IPS DF 6.9 (cell line): ENCODE data around the gene GALNT13.

Source experiments
- DNase-seq: peaks from one replicate; pipeline ENCODE4 v3.0.0-alpha.2; 2013; ENCODE audit warnings: low read depth, low spot score
- H3K27ac ChIP-seq: one replicate; pipeline ENCODE4 v1.5.1; 2013; ENCODE audit warnings: low read length, control low read depth
- H3K27me3 ChIP-seq: 2 replicates; pipeline ENCODE4 v1.6.1; 2013; ENCODE audit warnings: mild to moderate bottlenecking, low read length; ENCODE audit not compliant: control insufficient read depth, insufficient read depth
- H3K36me3 ChIP-seq: 2 replicates; pipeline ENCODE4 v1.6.1; 2013; ENCODE audit warnings: low read length; ENCODE audit not compliant: control insufficient read depth, insufficient read depth
- H3K4me1 ChIP-seq: 2 replicates; pipeline ENCODE4 v1.6.1; 2013; ENCODE audit warnings: low read length; ENCODE audit not compliant: control insufficient read depth, insufficient read depth
- H3K4me3 ChIP-seq: 2 replicates; pipeline ENCODE4 v1.5.1; 2013; ENCODE audit warnings: mild to moderate bottlenecking, low read length
- H3K9me3 ChIP-seq: 2 replicates; pipeline ENCODE4 v1.6.1; 2013; ENCODE audit warnings: low read length, inconsistent platforms; ENCODE audit not compliant: control insufficient read depth, insufficient read depth
- WGBS: extraction: QIAGEN DNeasy Blood & Tissue Kit; methylation state at CpG from one replicate; pipeline ENCODE4 v1.1.7; 2013; ENCODE audit warnings: mixed read lengths, missing lambda C conversion rate; ENCODE audit not compliant: insufficient read length, insufficient coverage; 5-methylcytosine and 5-hydroxymethylcytosine counted together

GALNT13 gene

DNA sequence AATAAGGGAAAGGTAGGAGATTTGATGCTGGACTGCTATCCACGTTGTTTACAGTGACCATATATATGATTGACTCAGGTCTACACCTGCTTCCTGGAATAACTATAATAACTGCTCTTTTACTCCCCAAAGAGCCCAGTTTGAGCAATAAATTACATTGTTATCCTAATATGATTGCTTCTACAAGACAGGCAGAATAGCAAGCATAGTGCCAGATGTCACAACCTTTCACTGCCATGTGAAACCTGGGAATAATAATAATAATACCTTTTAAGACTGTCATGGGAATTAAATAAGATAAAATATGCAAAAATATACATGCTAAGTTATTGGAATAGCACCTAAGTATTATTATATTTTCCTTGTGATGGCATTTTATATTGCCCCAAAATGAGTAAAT, 298.7 kb downstream of the GALNT13 start:
- H3K4me1 ChIP-seq = no peaks in the 10 kb centered on the region
- H3K36me3 ChIP-seq = no peaks in the 10 kb centered on the region
- H3K9me3 ChIP-seq = no peaks in the 10 kb centered on the region
- no peak overlapping the region for H3K27ac ChIP-seq
- WGBS = no CpG with 5 or more reads among the region's 1 CpG
- no peak for DNase-seq
- no peak overlapping the region for H3K4me3 ChIP-seq
- no peaks in the 10 kb centered on the region for H3K27me3 ChIP-seq

- Histone ChIP-seq H3K9me3 (no peaks in the 10 kb centered on the region), H3K27me3 (no peaks in the 10 kb centered on the region), H3K4me1 (no peaks in the 10 kb centered on the region), H3K36me3 (no peaks in the 10 kb centered on the region), H3K27ac (no peak overlapping the region), H3K4me3 (no peak overlapping the region)
- WGBS = no CpG with 5 or more reads among the region's 2 CpGs
- no peak for DNase-seq
Observed at GRCh38 chr2:154173164-154173563, 301.4 kb downstream of the GALNT13 start.

DNA sequence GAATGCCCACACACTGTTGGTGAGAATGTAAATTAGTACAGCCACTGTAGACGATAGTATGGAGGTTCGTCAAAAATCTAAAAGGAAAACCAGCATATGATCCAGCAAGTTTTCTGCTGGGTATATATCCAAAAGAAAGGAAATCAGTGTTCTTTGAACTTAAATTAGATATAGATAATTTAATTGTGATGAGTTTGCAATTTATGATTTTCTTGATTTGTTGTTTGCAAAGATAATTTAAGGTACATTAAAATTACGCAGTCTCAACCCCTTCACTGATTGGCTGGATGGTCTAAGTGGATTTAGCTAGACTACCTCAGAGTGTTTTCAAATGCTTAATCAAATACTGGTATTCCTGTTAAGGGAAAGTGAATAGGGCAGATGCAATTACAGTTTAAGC, 302.2 kb downstream of the GALNT13 start:
- H3K9me3 ChIP-seq = no peaks in the 10 kb centered on the region
- no peak overlapping the region for H3K27ac ChIP-seq
- H3K4me3 ChIP-seq = no peak overlapping the region
- no peaks in the 10 kb centered on the region for H3K36me3 ChIP-seq
- no CpG with 5 or more reads among the region's 3 CpGs for WGBS
- no peak for DNase-seq
- H3K27me3 ChIP-seq = no peaks in the 10 kb centered on the region
- H3K4me1 ChIP-seq = no peaks in the 10 kb centered on the region; the same call in 1 of the 2 replicates

DNA sequence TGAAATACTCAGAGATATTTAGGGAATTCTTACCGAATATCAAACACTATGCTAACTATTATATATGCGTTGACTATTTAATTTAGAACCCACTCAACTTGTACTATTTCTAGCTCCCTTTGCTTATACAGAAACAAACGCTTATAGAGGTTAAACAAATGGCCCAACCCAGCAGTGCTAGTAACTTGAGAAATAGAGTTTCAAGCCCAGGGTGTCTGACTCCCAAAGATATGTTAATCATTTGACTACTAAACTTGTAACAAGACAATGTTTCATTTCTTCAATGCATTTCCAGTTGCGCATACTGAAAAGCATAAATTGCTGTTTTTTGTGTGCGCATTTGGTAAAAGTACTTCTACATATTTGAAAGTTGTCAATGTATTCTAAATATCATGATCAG, 310.3 kb downstream of the GALNT13 start:
- no CpG with 5 or more reads among the region's 5 CpGs for WGBS
- no peak for DNase-seq
- H3K36me3 ChIP-seq = no peaks in the 10 kb centered on the region
- no peak overlapping the region for H3K4me3 ChIP-seq
- H3K27me3 ChIP-seq = no peaks in the 10 kb centered on the region
- H3K27ac ChIP-seq = no peak overlapping the region
- H3K9me3 ChIP-seq = no peaks in the 10 kb centered on the region
- no peaks in the 10 kb centered on the region; the same call in 1 of the 2 replicates for H3K4me1 ChIP-seq

DNA sequence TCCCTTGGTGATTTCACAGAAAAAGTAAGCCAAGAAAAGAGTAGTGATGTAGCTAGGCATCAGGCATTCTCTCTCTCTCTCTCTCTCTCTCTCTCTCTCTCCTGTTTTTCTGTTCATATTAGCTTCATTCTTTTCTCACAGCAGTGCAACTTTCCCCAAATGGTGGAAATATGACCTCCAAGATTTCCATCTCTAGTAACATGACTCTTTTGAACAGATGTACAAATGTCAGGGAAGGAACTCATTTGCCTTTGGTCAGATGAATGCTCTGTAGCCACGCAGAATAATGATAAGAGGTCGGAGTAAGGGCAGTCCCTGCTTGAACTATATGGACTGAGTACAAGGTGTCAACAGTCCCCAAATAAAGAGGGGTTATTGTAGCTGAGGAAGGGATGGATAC, 316.2 kb downstream of the GALNT13 start:
- no peaks in the 10 kb centered on the region for H3K4me1 ChIP-seq
- no peaks in the 10 kb centered on the region for H3K27me3 ChIP-seq
- no peak overlapping the region for H3K4me3 ChIP-seq
- no peaks in the 10 kb centered on the region for H3K9me3 ChIP-seq
- H3K27ac ChIP-seq = no peak overlapping the region
- WGBS = no CpG with 5 or more reads among the region's 2 CpGs
- no peaks in the 10 kb centered on the region for H3K36me3 ChIP-seq
- DNase-seq = no peak

DNA sequence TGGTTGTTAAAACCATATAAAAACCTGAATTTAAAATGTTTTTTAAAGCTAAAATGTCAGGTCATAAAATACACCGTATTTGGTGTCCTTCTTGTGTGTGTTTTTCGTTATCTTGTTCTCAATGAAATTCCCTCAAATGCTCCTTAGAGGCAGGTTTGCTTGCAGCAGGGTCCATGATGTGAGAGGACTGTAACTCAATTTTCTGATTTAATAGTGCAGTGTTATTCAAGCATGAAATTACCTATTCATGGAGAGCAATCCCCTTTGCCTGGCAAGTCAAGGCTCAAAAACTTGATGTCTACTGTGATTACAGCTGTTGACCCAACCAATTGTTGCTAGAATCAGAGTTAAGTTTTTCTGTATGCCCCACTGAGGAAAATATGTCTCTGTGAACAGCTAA, 318.2 kb downstream of the GALNT13 start:
- Histone ChIP-seq H3K27me3 (no peaks in the 10 kb centered on the region), H3K36me3 (no peaks in the 10 kb centered on the region), H3K4me1 (no peaks in the 10 kb centered on the region), H3K4me3 (no peak overlapping the region), H3K9me3 (no peaks in the 10 kb centered on the region), H3K27ac (no peak overlapping the region)
- no peak for DNase-seq
- WGBS = no CpG with 5 or more reads among the region's 2 CpGs

GRCh38 chr2:154193246-154193645, 321.5 kb downstream of the GALNT13 start:
- no peak for DNase-seq
- Histone ChIP-seq H3K4me1 (no peaks in the 10 kb centered on the region), H3K9me3 (no peaks in the 10 kb centered on the region), H3K27ac (no peak overlapping the region), H3K4me3 (no peak overlapping the region), H3K36me3 (no peaks in the 10 kb centered on the region), H3K27me3 (no peaks in the 10 kb centered on the region)
- WGBS = no CpG with 5 or more reads among the region's 2 CpGs

DNA sequence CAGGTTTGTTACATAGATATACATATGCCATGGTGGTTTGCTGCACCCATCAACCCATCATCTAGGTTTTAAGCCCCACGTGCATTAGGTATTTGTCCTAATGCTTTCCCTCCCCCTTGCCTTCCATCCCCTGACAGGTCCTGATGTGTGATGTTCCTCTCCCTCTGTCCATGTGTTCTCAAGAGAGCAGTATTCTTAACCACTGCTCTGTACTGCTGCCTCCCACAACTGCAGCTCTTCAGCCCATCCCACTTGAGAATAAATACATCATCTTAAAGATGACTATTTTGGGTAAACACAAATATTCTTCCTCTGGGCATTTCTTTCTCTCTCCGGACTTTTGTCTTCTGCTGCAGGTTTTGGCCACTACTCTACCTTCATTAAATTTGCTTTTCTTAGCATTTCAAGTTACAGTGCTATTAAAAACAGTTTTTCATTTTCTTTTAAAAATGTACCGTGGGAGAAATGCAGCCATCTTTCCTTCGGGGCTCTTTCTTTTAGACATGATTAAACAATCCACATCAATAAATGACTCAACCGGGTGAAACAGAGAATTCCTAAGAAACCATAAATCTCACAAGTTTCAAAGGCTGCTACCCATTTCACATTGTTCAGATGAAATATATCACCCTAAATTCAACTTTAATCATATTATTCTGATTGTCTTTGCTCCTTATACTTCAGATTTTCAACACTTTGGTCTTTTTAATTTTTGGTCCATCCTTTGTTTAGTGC, 323.4 kb downstream of the GALNT13 start:
- no CpG with 5 or more reads among the region's 5 CpGs for WGBS
- no peak overlapping the region for H3K27ac ChIP-seq

DNA sequence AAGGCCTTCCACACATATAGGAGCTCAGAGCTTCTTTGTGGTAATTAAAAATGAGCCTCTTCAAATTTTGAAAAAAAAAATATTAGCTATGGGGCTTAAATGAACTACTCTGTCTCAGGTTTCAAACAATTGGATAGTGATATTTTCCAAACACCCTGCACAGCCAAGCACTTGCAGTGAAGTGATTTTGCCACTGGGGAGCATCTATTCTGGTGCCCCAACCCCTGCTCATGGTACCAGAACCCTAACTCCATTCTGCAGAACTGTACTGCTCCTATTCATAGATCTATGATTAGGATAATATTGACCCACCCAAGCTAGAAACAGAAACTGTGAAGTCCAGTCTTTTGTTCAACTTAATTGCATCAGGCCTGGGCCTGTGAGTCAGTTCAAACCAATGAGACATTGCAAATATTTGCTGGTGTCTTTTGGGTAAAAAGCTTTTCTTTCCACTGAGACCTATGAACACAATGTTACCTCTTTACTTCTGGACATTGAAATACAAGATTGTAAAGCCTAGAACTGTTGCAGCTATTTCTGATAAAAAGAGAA, 324.0 kb downstream of the GALNT13 start:
- no peaks in the 10 kb centered on the region for H3K36me3 ChIP-seq
- no peaks in the 10 kb centered on the region for H3K4me1 ChIP-seq
- no peak for DNase-seq
- no peak overlapping the region for H3K4me3 ChIP-seq
- H3K9me3 ChIP-seq = no peaks in the 10 kb centered on the region
- H3K27ac ChIP-seq = no peak overlapping the region
- H3K27me3 ChIP-seq = no peaks in the 10 kb centered on the region

More for the DNA sequence above, 323.4 kb downstream of the GALNT13 start:
- no peaks in the 10 kb centered on the region for H3K9me3 ChIP-seq
- no peaks in the 10 kb centered on the region for H3K27me3 ChIP-seq
- no peaks in the 10 kb centered on the region for H3K36me3 ChIP-seq
- no peak overlapping the region for H3K4me3 ChIP-seq
- DNase-seq = no peak
- no peaks in the 10 kb centered on the region for H3K4me1 ChIP-seq

DNA sequence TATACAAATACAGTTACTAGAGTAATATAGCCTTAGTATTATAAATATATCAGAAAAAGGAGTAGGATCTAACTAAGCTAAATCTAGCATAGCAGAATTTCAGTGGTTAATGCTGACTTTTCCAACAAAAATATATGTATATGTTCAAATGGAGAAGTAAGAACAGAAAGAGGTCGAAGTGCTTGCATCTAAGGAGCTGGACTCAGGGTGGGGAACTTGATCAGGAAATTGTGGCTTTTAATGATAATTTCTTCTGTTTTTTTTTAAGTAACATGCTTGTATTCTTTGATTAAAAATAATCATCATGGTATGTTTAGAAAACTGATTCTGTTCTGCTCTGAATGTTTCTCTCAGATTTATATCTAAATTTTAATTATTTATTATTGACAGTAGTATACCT, 327.1 kb downstream of the GALNT13 start:
- no peaks in the 10 kb centered on the region for H3K36me3 ChIP-seq
- no peaks in the 10 kb centered on the region for H3K9me3 ChIP-seq
- no peak for DNase-seq
- WGBS = no CpG with 5 or more reads among the region's 1 CpG
- H3K4me3 ChIP-seq = no peak overlapping the region
- H3K27ac ChIP-seq = no peak overlapping the region
- no peaks in the 10 kb centered on the region for H3K27me3 ChIP-seq
- H3K4me1 ChIP-seq = no peaks in the 10 kb centered on the region

GRCh38 chr2:154203206-154203605, 331.5 kb downstream of the GALNT13 start:
- Histone ChIP-seq H3K4me1 (no peaks in the 10 kb centered on the region), H3K27ac (no peak overlapping the region), H3K9me3 (no peaks in the 10 kb centered on the region), H3K27me3 (no peaks in the 10 kb centered on the region), H3K4me3 (no peak overlapping the region), H3K36me3 (no peaks in the 10 kb centered on the region)
- no peak for DNase-seq
